Upper lobe of right lung (tissue), 1 donor: ENCODE data around the gene SLC6A3. TPM values are rescaled to one million over a fixed set of nuclear protein-coding genes. Genes with fewer than 3 reads are reported as not detected.

Source experiments
- ATAC-seq: fragments of 200-7000 bp; cut with Tn5 transposase; one replicate; pipeline ENCODE4 v1.9.1; 2020; ENCODE audit warnings: mild to moderate bottlenecking, moderate library complexity
- DNase-seq: peaks from one replicate; pipeline ENCODE4 v3.0.0-alpha.2; 2020
- H3K27ac ChIP-seq: fragments of 200-600 bp; one replicate; pipeline ENCODE4 v1.8.0; 2022
- H3K27me3 ChIP-seq: fragments of 200-600 bp; one replicate; pipeline ENCODE4 v1.8.0; 2022; ENCODE audit warnings: mild to moderate bottlenecking
- H3K36me3 ChIP-seq: fragments of 200-600 bp; one replicate; pipeline ENCODE4 v1.8.0; 2022
- H3K4me1 ChIP-seq: fragments of 200-600 bp; one replicate; pipeline ENCODE4 v1.8.0; 2022
- H3K4me3 ChIP-seq: fragments of 200-600 bp; one replicate; pipeline ENCODE4 v1.8.0; 2022; ENCODE audit warnings: mild to moderate bottlenecking
- H3K9me3 ChIP-seq: fragments of 200-600 bp; one replicate; pipeline ENCODE4 v1.8.0; 2022
- CTCF ChIP-seq: fragments of 200-600 bp; IDR thresholded peaks from one replicate; pipeline ENCODE4 v1.8.0; 2022; ENCODE audit warnings: antibody characterized with exemption
- intact Hi-C: fragments of 100-400 bp; cut with DNase I; formaldehyde crosslinking; loops from one replicate; pipeline ENCODE4 v1.11.0; 2022
- total RNA-seq: library from RNA; stranded (reverse); fragmentation: NEBNext Ultra II Directional; extraction: Animal tissue kit (Norgen Biotek cat#: 25700); gene quantifications from one replicate; pipeline ENCODE4 v1.2.1, GENCODE V29; 2021
- donor health status: DM: no; HTN: yes; CAD: no; lungs with severe emphysema.

Gene SLC6A3
- total RNA-seq, 1 donor from 2014 or later: 0.52 TPM

GRCh38 chr5:1468629-1469527 lies 23.6 kb upstream of the SLC6A3 start:
- H3K4me1 ChIP-seq: no peaks in the 10 kb centered on the region
- no peaks in the 10 kb centered on the region for H3K27me3 ChIP-seq
- H3K36me3 ChIP-seq: peaks cover 70% of the 10 kb centered on the region
- no peak overlapping the region for H3K4me3 ChIP-seq
- no peak overlapping the region for H3K27ac ChIP-seq
- TF ChIP-seq CTCF: no peak
- intact Hi-C loops: no loop called here
- H3K9me3 ChIP-seq: no peaks in the 10 kb centered on the region
- peak; percentile 61 for DNase-seq
- ATAC-seq: no peak

GRCh38 chr5:1468247-1468612 lies 23.0 kb upstream of the SLC6A3 start:
- Histone ChIP-seq H3K4me3 (no peak overlapping the region), H3K27ac (no peak overlapping the region), H3K9me3 (no peaks in the 10 kb centered on the region), H3K4me1 (no peaks in the 10 kb centered on the region), H3K27me3 (no peaks in the 10 kb centered on the region), H3K36me3 (peaks cover 70% of the 10 kb centered on the region)
- intact Hi-C loops: no loop called here
- ATAC-seq: no peak
- no peak for DNase-seq
- peak; percentile 44 for TF ChIP-seq CTCF

GRCh38 chr5:1467341-1468246 lies 22.4 kb upstream of the SLC6A3 start:
- Histone ChIP-seq H3K4me3 (no peak overlapping the region), H3K36me3 (peaks cover 70% of the 10 kb centered on the region), H3K27me3 (no peaks in the 10 kb centered on the region), H3K9me3 (no peaks in the 10 kb centered on the region), H3K27ac (no peak overlapping the region), H3K4me1 (no peaks in the 10 kb centered on the region)
- DNase-seq: peak; percentile 64
- ATAC-seq: no peak
- TF ChIP-seq CTCF: no peak
- intact Hi-C loops: no loop called here

GRCh38 chr5:1466631-1467265 lies 21.5 kb upstream of the SLC6A3 start:
- no peak overlapping the region for H3K4me3 ChIP-seq
- ATAC-seq (no peak), DNase-seq (peak; percentile 65)
- no peaks in the 10 kb centered on the region for H3K4me1 ChIP-seq
- H3K9me3 ChIP-seq: no peaks in the 10 kb centered on the region
- intact Hi-C loops: no loop called here
- peaks cover 77% of the 10 kb centered on the region for H3K36me3 ChIP-seq
- no peak overlapping the region for H3K27ac ChIP-seq
- TF ChIP-seq CTCF: no peak
- H3K27me3 ChIP-seq: no peaks in the 10 kb centered on the region

- DNase-seq: peak; percentile 61
- intact Hi-C loops: no loop called here
- no peak for TF ChIP-seq CTCF
Measured at GRCh38 chr5:1465966-1466471, 20.8 kb upstream of the SLC6A3 start.

More at GRCh38 chr5:1465966-1466471, 20.8 kb upstream of the SLC6A3 start:
- no peaks in the 10 kb centered on the region for H3K4me1 ChIP-seq
- H3K36me3 ChIP-seq: peaks cover 79% of the 10 kb centered on the region
- ATAC-seq: no peak
- no peaks in the 10 kb centered on the region for H3K9me3 ChIP-seq
- no peak overlapping the region for H3K27ac ChIP-seq
- no peak overlapping the region for H3K4me3 ChIP-seq
- no peaks in the 10 kb centered on the region for H3K27me3 ChIP-seq
